Measurements from ENCODE around the gene CRYBA1.

- TF ChIP-seq CTCF (conservative IDR thresholded peaks at IDR 0.05; ENCODE audit: low read depth, low read length) (no peak), EZH2 (IDR thresholded peaks at IDR 0.05; ENCODE audit: borderline replicate concordance, low read depth, low read length, poor library complexity, severe bottlenecking) (no peak)
Measured at GRCh38 chr17:29216856-29217255, 29.8 kb upstream of the CRYBA1 start.

Data from A673 (cell line).